HepG2 (cell line): ENCODE measurements around the gene TOE1. TPM values are rescaled to one million over a fixed set of nuclear protein-coding genes. Genes with fewer than 3 reads are reported as not detected.

Source experiments
- CREB1 ChIP-seq, 2 experiments: fragments of 450-650 bp in 1 of 2; IDR thresholded peaks; 2 replicates each; pipeline ENCODE4 v1.6.1; 2016 to 2017; ENCODE audit warnings: control low read depth in 1 of 2, mild to moderate bottlenecking in 1 of 2, missing compliant biosample characterization in 1 of 2, missing genetic modification characterization in 1 of 2
- FOXA3 ChIP-seq: IDR thresholded peaks from 2 replicates; pipeline ENCODE4 v1.6.1; 2016; ENCODE audit warnings: missing genetic modification reagents, missing compliant biosample characterization
- FOXK2 ChIP-seq: fragments of 450-650 bp; IDR thresholded peaks from 2 replicates; pipeline ENCODE4 v1.6.1; 2016
- HDAC1 ChIP-seq: sonication (generic); formaldehyde crosslinking; IDR thresholded peaks from 2 replicates; pipeline ENCODE4 v1.5.1; 2020; ENCODE audit warnings: mild to moderate bottlenecking, missing genetic modification reagents
- HHEX ChIP-seq: IDR thresholded peaks from 2 replicates; pipeline ENCODE4 v1.6.1; 2016; ENCODE audit warnings: control low read depth
- HNF4A ChIP-seq: sonication (generic); formaldehyde crosslinking; IDR thresholded peaks from 2 replicates; pipeline ENCODE4 v1.4.0; 2020; ENCODE audit warnings: missing genetic modification reagents
- HNF4G ChIP-seq, 2 experiments: sonication (generic) in 1 of 2; formaldehyde crosslinking in 1 of 2; IDR thresholded peaks; 2 replicates each; pipeline versions ENCODE4 v1.4.0 to v1.6.1; 2011 to 2020; ENCODE audit warnings: borderline replicate concordance in 2 of 2, low read depth in 2 of 2, mild to moderate bottlenecking in 2 of 2, low read length in 1 of 2, missing genetic modification reagents in 1 of 2, moderate library complexity in 1 of 2
- NR2F2 ChIP-seq: IDR thresholded peaks from 2 replicates; pipeline ENCODE4 v1.6.1; 2012; ENCODE audit warnings: low read depth, inconsistent platforms, borderline replicate concordance
- REL ChIP-seq: sonication (generic); formaldehyde crosslinking; conservative IDR thresholded peaks from 2 replicates; pipeline ENCODE4 v1.8.0; 2022; ENCODE audit warnings: mild to moderate bottlenecking, missing genetic modification reagents, moderate library complexity
- SOX5 ChIP-seq: IDR thresholded peaks from 2 replicates; pipeline ENCODE4 v1.6.1; 2016; ENCODE audit warnings: borderline replicate concordance
- STAT6 ChIP-seq: sonication (generic); formaldehyde crosslinking; IDR thresholded peaks from 2 replicates; pipeline ENCODE4 v1.4.0; 2020; ENCODE audit warnings: missing genetic modification reagents, mild to moderate bottlenecking, borderline replicate concordance
- TCF7 ChIP-seq: sonication (generic); IDR thresholded peaks from 2 replicates; pipeline ENCODE4 v1.6.1; 2016; ENCODE audit warnings: antibody characterized with exemption, low read depth
- ZBTB1 ChIP-seq: sonication (generic); formaldehyde crosslinking; IDR thresholded peaks from 2 replicates; pipeline ENCODE4 v1.4.0; 2020; ENCODE audit warnings: missing genetic modification reagents, borderline replicate concordance
- ZNF543 ChIP-seq: sonication (generic); formaldehyde crosslinking; IDR thresholded peaks from 2 replicates; pipeline ENCODE4 v1.4.0; 2020; ENCODE audit warnings: mild to moderate bottlenecking, missing genetic modification reagents
- ZNF562 ChIP-seq: sonication (generic); formaldehyde crosslinking; IDR thresholded peaks from 2 replicates; pipeline ENCODE4 v1.8.0; 2022; ENCODE audit warnings: missing genetic modification reagents, borderline replicate concordance
- ZNF609 ChIP-seq: sonication (generic); formaldehyde crosslinking; IDR thresholded peaks from 2 replicates; pipeline ENCODE4 v1.4.0; 2020; ENCODE audit warnings: mild to moderate bottlenecking, missing genetic modification reagents, borderline replicate concordance
- ZNF616 ChIP-seq: sonication (generic); formaldehyde crosslinking; IDR thresholded peaks from 2 replicates; pipeline ENCODE4 v1.5.0; 2020; ENCODE audit warnings: low read depth, mild to moderate bottlenecking, missing genetic modification reagents
- ZNF644 ChIP-seq: IDR thresholded peaks from 2 replicates; pipeline ENCODE4 v1.6.1; 2016; ENCODE audit warnings: low read depth
- ZNF772 ChIP-seq: sonication (generic); formaldehyde crosslinking; IDR thresholded peaks from 2 replicates; pipeline ENCODE4 v1.5.0; 2020; ENCODE audit warnings: mild to moderate bottlenecking, missing genetic modification reagents
- polyA plus RNA-seq, 8 experiments: library from polyadenylated mRNA; depleted of rRNA in 3 of 8; stranded (reverse) in 7 of 8; unstranded in 1 of 8; fragments of >200 nt; fragmentation: Illumina TruSeq in 4 of 8; extraction: Trizol in 4 of 8; gene quantifications; 2 replicates each; pipeline versions ENCODE4 v1.2.1 to v1.2.3, GENCODE V29; 2011 to 2016; ENCODE audit warnings: low read depth in 4 of 8, missing spikeins in 1 of 8, mixed read lengths in 1 of 8; ENCODE audit not compliant: insufficient read depth in 1 of 8
- total RNA-seq, 5 experiments: library from RNA; depleted of rRNA; stranded (reverse); fragments of >200 nt; fragmentation: Illumina TruSeq; extraction: Trizol; gene quantifications; 2 replicates each; pipeline ENCODE4 v1.2.3, GENCODE V29; 2016; ENCODE audit warnings: low read depth in 1 of 5
- TF ChIP-seq, protein P1 (sequence below): sonication (generic); formaldehyde crosslinking; IDR thresholded peaks from 2 replicates; pipeline ENCODE4 v1.8.0; 2023; ENCODE audit warnings: mild to moderate bottlenecking, missing genetic modification reagents
- TF ChIP-seq, protein P2 (sequence below): sonication (generic); IDR thresholded peaks from 2 replicates; pipeline ENCODE4 v1.6.1; 2016; ENCODE audit warnings: low read depth, borderline replicate concordance

TOE1 gene
- total and polyA plus RNA-seq, 2 of the 13 experiments (the other 11 are each of a cell fraction or from before 2014, with no cell fraction given) = 14.1 to 19.0 TPM

DNA sequence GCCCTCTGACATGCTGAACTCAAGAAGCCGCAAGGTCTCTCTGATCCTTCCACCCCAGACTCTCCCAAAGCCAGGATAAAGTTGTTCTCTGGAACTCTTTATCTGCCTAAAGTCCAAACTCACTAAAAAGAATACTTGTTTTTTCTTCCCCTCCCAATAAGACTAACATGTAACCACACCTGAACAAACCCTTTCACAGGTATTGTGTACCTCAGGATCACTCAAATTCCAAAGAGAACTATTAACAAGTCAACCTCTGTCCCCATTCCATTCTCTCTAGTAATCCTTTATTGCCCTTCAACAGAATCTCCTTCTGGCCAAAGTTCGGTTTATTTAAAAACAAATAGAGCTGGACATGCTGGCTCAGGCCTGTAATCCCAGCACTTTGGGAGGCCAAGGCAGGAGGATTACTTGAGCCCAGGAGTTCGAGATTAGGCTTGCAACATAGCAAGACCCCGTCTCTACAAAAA is 4.1 kb upstream of the TOE1 start (continued):
- TF ChIP-seq ZNF609 (CRISPR knock-in tag) = 0 out of 2 replicates have a peak, but pooled peaks have one; percentile 39
- no peak for TF ChIP-seq STAT6
- TF ChIP-seq FOXA3 (CRISPR knock-in tag) = peak; percentile 68
- TF ChIP-seq REL (CRISPR knock-in tag) = no peak
- peak; percentile 91 for TF ChIP-seq HNF4A (CRISPR knock-in tag)
- 0 out of 2 replicates have a peak, but pooled peaks have one; percentile 26 for TF ChIP-seq FOXK2
- peak; percentile 71; the same call in 1 of the 2 replicates for TF ChIP-seq ZNF644 (CRISPR knock-in tag)
- peak; percentile 72 for TF ChIP-seq HNF4G (IDR thresholded peaks at IDR 0.05; ENCODE audit: borderline replicate concordance, low read depth, low read length)
- TF ChIP-seq HNF4G (CRISPR knock-in tag; IDR thresholded peaks at IDR 0.05; ENCODE audit: borderline replicate concordance, low read depth) = peak; percentile 52; the same call in 1 of the 2 replicates
- peak; percentile 51 for TF ChIP-seq TCF7
- TF ChIP-seq, protein P1, sequence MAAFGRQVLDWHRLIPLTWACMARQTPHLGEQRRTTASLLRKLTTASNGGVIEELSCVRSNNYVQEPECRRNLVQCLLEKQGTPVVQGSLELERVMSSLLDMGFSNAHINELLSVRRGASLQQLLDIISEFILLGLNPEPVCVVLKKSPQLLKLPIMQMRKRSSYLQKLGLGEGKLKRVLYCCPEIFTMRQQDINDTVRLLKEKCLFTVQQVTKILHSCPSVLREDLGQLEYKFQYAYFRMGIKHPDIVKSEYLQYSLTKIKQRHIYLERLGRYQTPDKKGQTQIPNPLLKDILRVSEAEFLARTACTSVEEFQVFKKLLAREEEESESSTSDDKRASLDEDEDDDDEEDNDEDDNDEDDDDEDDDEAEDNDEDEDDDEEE (CRISPR knock-in tag) = no peak
- no peak for TF ChIP-seq ZBTB1 (CRISPR knock-in tag)
- TF ChIP-seq ZNF562 (CRISPR knock-in tag) = no peak
- TF ChIP-seq, protein P2, sequence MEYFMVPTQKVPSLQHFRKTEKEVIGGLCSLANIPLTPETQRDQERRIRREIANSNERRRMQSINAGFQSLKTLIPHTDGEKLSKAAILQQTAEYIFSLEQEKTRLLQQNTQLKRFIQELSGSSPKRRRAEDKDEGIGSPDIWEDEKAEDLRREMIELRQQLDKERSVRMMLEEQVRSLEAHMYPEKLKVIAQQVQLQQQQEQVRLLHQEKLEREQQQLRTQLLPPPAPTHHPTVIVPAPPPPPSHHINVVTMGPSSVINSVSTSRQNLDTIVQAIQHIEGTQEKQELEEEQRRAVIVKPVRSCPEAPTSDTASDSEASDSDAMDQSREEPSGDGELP = no peak
- no peak for TF ChIP-seq ZNF616
- TF ChIP-seq HHEX (CRISPR knock-in tag) = no peak
- no peak for TF ChIP-seq CREB1 (IDR thresholded peaks at IDR 0.05)
- TF ChIP-seq CREB1 (CRISPR knock-in tag; IDR thresholded peaks at IDR 0.05) = peak; percentile 67; the same call in 1 of the 2 replicates
- peak; percentile 87; the same call in 1 of the 2 replicates for TF ChIP-seq SOX5 (CRISPR knock-in tag)
- peak; percentile 31; the same call in 1 of the 2 replicates for TF ChIP-seq NR2F2
- TF ChIP-seq HDAC1 (CRISPR knock-in tag) = peak; percentile 70
- TF ChIP-seq ZNF772 (CRISPR knock-in tag) = peak; percentile 22; the same call in 1 of the 2 replicates
- TF ChIP-seq ZNF543 (CRISPR knock-in tag) = peak; percentile 45; the same call in 1 of the 2 replicates
